GM12878 (cell line): ENCODE data around the gene DNAI7.

Source experiments
- ESRRA ChIP-seq: IDR thresholded peaks from 2 replicates; pipeline ENCODE4 v1.6.1; 2012; ENCODE audit warnings: mild to moderate bottlenecking, low read length, improper control_type of control experiment
- GABPA ChIP-seq: IDR thresholded peaks from 2 replicates; pipeline ENCODE4 v1.6.1; 2014; ENCODE audit warnings: antibody characterized with exemption, low read depth, mild to moderate bottlenecking, inconsistent platforms
- HCFC1 ChIP-seq: fragments of 150-350 bp; IDR thresholded peaks from 2 replicates; pipeline ENCODE4 v1.6.1; 2014; ENCODE audit warnings: low read length
- MXI1 ChIP-seq: fragments of 150-350 bp; IDR thresholded peaks from 2 replicates; pipeline ENCODE4 v1.6.1; 2011; ENCODE audit warnings: low read depth, mild to moderate bottlenecking, inconsistent platforms, low read length, improper control_type of control experiment
- POLR2A ChIP-seq: IDR thresholded peaks from 2 replicates; pipeline ENCODE4 v1.6.1; 2011; ENCODE audit warnings: low read depth, mild to moderate bottlenecking, low read length
- YY1 ChIP-seq: IDR thresholded peaks from 2 replicates; pipeline ENCODE4 v1.6.1; 2011; ENCODE audit warnings: low read depth, mild to moderate bottlenecking, low read length
- TF ChIP-seq, protein P1 (sequence below): fragments of 150-350 bp; IDR thresholded peaks from 2 replicates; pipeline ENCODE4 v1.6.1; 2014; ENCODE audit warnings: mild to moderate bottlenecking, low read depth, low read length
- TF ChIP-seq, protein P2 (sequence below), 3 experiments: IDR thresholded peaks in 2 of 3; conservative IDR thresholded peaks in 1 of 3; 2 replicates each; pipeline ENCODE4 v1.5.1; 2011; ENCODE audit warnings: low read depth in 3 of 3, low read length in 3 of 3, mild to moderate bottlenecking in 3 of 3, control low read depth in 2 of 3, moderate library complexity in 2 of 3, inconsistent platforms in 1 of 3, mixed read lengths in 1 of 3; ENCODE audit not compliant: control insufficient read depth in 2 of 3, insufficient read depth in 1 of 3; ENCODE audit errors: extremely low read depth in 1 of 3

GRCh38 chr12:25126746-25127145 is 68.2 kb downstream of the DNAI7 start:
- TF ChIP-seq YY1: no peak
- no peak for TF ChIP-seq GABPA
- TF ChIP-seq, protein P1, sequence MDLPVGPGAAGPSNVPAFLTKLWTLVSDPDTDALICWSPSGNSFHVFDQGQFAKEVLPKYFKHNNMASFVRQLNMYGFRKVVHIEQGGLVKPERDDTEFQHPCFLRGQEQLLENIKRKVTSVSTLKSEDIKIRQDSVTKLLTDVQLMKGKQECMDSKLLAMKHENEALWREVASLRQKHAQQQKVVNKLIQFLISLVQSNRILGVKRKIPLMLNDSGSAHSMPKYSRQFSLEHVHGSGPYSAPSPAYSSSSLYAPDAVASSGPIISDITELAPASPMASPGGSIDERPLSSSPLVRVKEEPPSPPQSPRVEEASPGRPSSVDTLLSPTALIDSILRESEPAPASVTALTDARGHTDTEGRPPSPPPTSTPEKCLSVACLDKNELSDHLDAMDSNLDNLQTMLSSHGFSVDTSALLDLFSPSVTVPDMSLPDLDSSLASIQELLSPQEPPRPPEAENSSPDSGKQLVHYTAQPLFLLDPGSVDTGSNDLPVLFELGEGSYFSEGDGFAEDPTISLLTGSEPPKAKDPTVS: no peak
- TF ChIP-seq, protein P2, sequence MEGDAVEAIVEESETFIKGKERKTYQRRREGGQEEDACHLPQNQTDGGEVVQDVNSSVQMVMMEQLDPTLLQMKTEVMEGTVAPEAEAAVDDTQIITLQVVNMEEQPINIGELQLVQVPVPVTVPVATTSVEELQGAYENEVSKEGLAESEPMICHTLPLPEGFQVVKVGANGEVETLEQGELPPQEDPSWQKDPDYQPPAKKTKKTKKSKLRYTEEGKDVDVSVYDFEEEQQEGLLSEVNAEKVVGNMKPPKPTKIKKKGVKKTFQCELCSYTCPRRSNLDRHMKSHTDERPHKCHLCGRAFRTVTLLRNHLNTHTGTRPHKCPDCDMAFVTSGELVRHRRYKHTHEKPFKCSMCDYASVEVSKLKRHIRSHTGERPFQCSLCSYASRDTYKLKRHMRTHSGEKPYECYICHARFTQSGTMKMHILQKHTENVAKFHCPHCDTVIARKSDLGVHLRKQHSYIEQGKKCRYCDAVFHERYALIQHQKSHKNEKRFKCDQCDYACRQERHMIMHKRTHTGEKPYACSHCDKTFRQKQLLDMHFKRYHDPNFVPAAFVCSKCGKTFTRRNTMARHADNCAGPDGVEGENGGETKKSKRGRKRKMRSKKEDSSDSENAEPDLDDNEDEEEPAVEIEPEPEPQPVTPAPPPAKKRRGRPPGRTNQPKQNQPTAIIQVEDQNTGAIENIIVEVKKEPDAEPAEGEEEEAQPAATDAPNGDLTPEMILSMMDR (IDR thresholded peaks at IDR 0.05 in 2 of 3, conservative IDR thresholded peaks at IDR 0.05 in 1 of 3; ENCODE audit: control insufficient read depth in 2 of 3, extremely low read depth in 1 of 3, insufficient read depth in 1 of 3, low read depth in 3 of 3, low read length in 3 of 3): no peak
- no peak for TF ChIP-seq MXI1
- TF ChIP-seq ESRRA: no peak
- TF ChIP-seq HCFC1: no peak
- TF ChIP-seq POLR2A: no peak
